Hepatocyte (in vitro differentiated cells): ENCODE measurements around the gene SULT1A3.

Experiments used
- CTCF ChIP-seq: fragments of 200-600 bp; sonication (generic); IDR thresholded peaks from 2 replicates; pipeline ENCODE4 v1.5.1; 2016; ENCODE audit warnings: antibody characterized with exemption, mild to moderate bottlenecking; ENCODE audit not compliant: poor library complexity
- EZH2phosphoT487 ChIP-seq: fragments of 200-600 bp; sonication (generic); IDR thresholded peaks from one replicate; pipeline ENCODE4 v1.6.1; 2018; ENCODE audit warnings: antibody characterized with exemption, mild to moderate bottlenecking, low read depth, moderate library complexity; ENCODE audit not compliant: unreplicated experiment, severe bottlenecking

DNA sequence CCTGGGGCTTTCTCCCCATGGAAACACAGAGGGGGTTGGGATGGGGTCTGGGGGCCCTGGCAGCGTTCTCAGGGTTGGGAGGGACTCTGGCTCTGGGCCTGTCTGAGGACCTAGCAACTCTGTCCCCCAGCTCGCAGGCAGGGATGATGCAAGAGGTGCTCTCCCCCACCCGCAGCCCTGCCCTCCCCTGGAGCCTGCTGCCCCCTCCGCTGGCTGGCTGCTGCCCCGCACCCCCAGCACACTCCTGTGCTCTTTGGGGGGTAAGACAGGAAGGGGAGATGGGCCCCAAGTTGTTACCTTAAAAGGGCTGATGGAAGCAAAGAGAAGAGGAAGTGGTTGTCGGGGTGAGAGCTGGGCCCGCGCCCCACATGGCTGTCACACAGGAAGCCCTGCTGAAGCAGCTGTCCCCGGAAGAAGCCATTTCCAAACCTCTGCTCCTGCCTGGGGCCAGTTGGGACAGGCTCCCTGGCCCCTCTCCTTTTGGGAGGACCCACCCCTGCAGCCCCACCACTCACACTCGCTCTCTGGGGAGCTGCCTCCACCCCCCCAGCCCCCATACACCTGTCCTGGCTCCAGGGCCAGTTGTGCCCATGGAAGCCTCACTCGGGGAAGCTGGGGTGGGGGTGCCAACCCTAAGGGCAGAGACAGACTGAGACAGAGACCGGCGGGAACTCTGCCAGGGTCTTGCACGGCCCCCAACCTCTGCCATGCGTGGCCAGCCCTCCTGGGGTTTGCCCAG is 13.2 kb upstream of the SULT1A3 start:
- TF ChIP-seq EZH2phosphoT487 (no peak), CTCF (no peak)
